ENCODE measurements around the gene CEP350.
A peak's percentile ranks its signal among the peaks of the same experiment; 100 is the strongest.

The CEP350 gene

DNA sequence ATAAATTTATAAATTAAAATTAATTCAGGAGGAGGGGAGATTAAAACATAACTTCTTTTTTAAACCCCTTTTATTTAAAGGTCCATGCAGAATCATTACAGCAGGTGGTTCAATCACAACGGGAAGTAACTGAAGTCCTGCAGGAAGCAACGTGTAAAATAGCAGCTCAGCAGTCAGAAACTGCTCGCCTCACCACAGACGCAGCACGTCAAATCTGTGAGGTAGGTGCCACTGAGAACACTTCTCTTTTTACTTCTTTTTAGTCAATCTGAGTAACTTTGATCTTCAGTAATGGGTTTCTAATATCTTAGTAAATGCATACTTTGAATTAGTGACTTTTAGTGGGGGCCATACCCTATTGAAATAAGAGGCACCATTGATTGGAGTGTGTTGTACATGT, 87.0 kb downstream of the CEP350 start:
- Mint-ChIP-seq H3K9me3 (no peaks in the 10 kb centered on the region), H3K27ac (no peak overlapping the region), H3K27me3 (no peaks in the 10 kb centered on the region), H3K4me1 (no peaks in the 10 kb centered on the region), H3K36me3 (peaks cover 57% of the 10 kb centered on the region), H3K4me3 (no peak overlapping the region)
- CTCF ChIA-PET: no interaction called here
- no peak for DNase-seq

- no peak for DNase-seq
- Mint-ChIP-seq H3K36me3 (peaks cover 54% of the 10 kb centered on the region), H3K9me3 (no peaks in the 10 kb centered on the region), H3K4me3 (no peak overlapping the region), H3K4me1 (no peaks in the 10 kb centered on the region), H3K27me3 (no peaks in the 10 kb centered on the region), H3K27ac (peak overlapping the region; percentile 47)
- CTCF ChIA-PET: no interaction called here
These were observed 88.5 kb downstream of the CEP350 start for GRCh38 chr1:180042988-180043622.

- no peaks in the 10 kb centered on the region for H3K9me3 Mint-ChIP-seq
- no peaks in the 10 kb centered on the region for H3K27me3 Mint-ChIP-seq
- H3K27ac Mint-ChIP-seq: no peak overlapping the region
- no peak overlapping the region for H3K4me3 Mint-ChIP-seq
- H3K36me3 Mint-ChIP-seq: peaks cover 57% of the 10 kb centered on the region
- DNase-seq: no peak
- H3K4me1 Mint-ChIP-seq: no peaks in the 10 kb centered on the region
- CTCF ChIA-PET: no interaction called here
These were observed 89.2 kb downstream of the CEP350 start for GRCh38 chr1:180043785-180044184.

DNA sequence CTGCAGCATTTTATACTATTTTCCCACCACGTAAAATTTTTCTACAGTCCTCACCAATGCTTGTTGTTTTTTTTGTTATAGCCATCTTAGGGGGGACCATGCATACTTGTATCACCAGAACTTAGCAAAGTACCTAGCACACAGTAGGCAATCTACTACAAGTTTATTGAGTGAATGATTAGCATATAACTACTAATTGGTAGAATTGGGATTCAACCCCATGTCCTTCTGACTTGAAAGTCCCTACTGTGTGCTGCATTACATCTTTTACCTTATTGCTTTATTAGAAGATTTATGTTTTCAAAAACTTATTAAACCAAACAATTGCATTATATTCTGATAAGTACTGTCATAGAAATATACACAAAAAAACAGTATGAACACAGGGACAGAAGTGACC, 92.1 kb downstream of the CEP350 start:
- CTCF ChIA-PET: no interaction called here
- Mint-ChIP-seq H3K36me3 (peaks cover 61% of the 10 kb centered on the region), H3K9me3 (no peaks in the 10 kb centered on the region), H3K4me3 (no peak overlapping the region), H3K27me3 (no peaks in the 10 kb centered on the region), H3K4me1 (no peaks in the 10 kb centered on the region), H3K27ac (no peak overlapping the region)
- DNase-seq: no peak

DNA sequence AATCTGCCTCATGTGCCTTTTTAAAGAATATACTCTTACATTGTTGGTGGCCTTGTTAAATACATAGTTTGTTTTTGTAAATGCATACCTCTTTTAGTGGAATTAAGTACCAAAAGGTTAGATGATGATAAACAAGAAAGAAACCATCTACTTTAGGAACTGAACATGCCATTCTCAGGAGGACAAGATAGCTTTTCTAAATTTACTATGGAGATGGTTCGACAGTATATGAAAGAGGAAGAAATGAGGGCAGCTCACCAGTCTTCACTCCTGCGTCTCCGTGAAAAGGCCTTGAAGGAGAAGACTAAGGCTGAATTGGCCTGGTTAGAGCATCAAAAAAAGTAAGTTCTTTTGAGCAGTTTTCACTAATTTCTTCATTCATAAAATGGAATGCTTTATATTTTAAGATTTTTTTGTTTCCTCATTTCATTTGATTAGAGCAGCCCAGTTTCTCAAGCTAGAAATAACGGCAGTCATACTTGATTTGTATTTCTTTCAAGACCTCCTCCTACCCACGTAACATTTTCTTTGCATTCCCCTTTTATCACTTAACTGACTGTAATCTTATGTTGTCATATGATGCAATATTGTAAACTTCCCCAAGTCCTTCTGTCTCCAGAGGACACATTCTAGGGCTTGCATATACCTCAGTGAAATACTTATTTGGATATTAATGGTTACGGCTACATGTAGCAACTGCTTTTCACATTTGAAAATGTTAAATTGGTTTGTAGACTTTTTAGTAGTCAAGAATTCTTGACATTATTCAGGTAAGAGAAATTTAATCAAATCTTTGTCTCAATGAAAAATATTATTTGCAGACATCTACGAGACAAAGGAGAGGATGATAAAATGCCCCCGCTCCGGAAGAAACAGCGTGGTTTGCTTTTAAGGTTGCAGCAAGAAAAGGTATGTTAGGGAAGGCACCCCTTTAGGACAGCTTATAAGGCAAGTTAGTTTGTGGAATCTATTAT, 99.3 kb downstream of the CEP350 start:
- no peak for DNase-seq
- Mint-ChIP-seq H3K4me3 (no peak overlapping the region), H3K27ac (peak overlapping the region; percentile 64), H3K4me1 (no peaks in the 10 kb centered on the region), H3K9me3 (no peaks in the 10 kb centered on the region), H3K36me3 (peaks cover 38% of the 10 kb centered on the region), H3K27me3 (no peaks in the 10 kb centered on the region)
- CTCF ChIA-PET: interaction anchor here (0.5 kb wide), 1 partner anchor 132 kb away, joined by 4 read pairs; no protein-coding TSS in a partner anchor

DNA sequence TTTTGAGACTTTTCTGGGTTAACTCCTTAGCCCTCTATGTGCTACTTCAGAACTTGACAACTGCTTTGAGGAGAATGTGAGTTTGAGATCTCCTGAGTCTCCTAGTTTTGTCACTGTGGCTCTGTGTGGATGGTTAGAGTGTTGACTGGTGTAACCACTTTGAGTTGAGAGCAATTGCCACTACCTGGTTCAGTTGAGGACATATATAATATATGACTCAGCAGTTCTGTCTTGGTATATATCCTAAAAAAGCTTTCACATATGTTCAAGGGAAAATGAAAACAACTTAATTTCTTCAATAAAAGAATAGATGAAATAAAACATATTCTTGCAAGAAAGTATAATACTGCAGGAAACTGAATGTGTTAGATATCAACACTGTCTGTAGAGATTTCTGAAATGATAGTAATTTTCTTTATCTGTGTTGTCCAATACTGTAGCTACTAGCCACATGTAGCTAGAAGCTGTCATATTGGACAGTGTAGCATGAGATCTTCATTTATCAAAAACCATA, 103.3 kb downstream of the CEP350 start:
- CTCF ChIA-PET: no interaction called here
- Mint-ChIP-seq H3K4me3 (no peak overlapping the region), H3K9me3 (no peaks in the 10 kb centered on the region), H3K36me3 (peaks cover 38% of the 10 kb centered on the region), H3K27ac (no peak overlapping the region), H3K4me1 (no peaks in the 10 kb centered on the region), H3K27me3 (no peaks in the 10 kb centered on the region)
- no peak for DNase-seq

DNA sequence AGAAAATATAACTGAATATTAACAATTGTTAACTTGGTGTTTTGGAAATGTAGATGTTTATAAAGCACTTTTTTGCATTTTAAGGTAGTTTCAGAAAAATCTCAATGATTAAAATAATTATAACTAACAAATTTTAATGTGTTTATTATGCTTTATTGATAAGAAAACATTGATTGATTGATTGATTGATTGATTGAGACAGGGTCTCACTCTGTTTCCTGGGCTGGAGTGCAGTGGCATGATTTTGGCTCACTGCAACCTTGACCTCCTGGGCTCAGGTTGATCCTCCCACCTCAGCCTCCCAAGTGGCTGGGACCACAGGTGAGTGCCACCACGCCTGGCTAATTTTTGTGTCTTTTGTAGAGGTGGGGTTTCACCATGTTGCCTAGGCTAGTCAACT, 106.4 kb downstream of the CEP350 start:
- H3K27me3 Mint-ChIP-seq: no peaks in the 10 kb centered on the region
- no peaks in the 10 kb centered on the region for H3K4me1 Mint-ChIP-seq
- H3K27ac Mint-ChIP-seq: no peak overlapping the region
- no peak overlapping the region for H3K4me3 Mint-ChIP-seq
- DNase-seq: no peak
- CTCF ChIA-PET: no interaction called here
- H3K9me3 Mint-ChIP-seq: no peaks in the 10 kb centered on the region
- H3K36me3 Mint-ChIP-seq: peaks cover 30% of the 10 kb centered on the region

- H3K4me1 Mint-ChIP-seq: no peaks in the 10 kb centered on the region
- DNase-seq: no peak
- CTCF ChIA-PET: interaction anchor here (1.1 kb wide), 1 partner anchor 14 kb away, joined by 3 read pairs; no protein-coding TSS in a partner anchor
- H3K27me3 Mint-ChIP-seq: no peaks in the 10 kb centered on the region
- no peak overlapping the region for H3K4me3 Mint-ChIP-seq
- H3K9me3 Mint-ChIP-seq: no peaks in the 10 kb centered on the region
- H3K36me3 Mint-ChIP-seq: peaks cover 30% of the 10 kb centered on the region
- H3K27ac Mint-ChIP-seq: no peak overlapping the region
These were observed 107.9 kb downstream of the CEP350 start for GRCh38 chr1:180062452-180062971.

GRCh38 chr1:180065408-180065807, 110.8 kb downstream of the CEP350 start:
- no peaks in the 10 kb centered on the region for H3K9me3 Mint-ChIP-seq
- CTCF ChIA-PET: no interaction called here

GRCh38 chr1:180066150-180066549, 111.5 kb downstream of the CEP350 start:
- Mint-ChIP-seq H3K36me3 (peaks cover 38% of the 10 kb centered on the region), H3K27me3 (no peaks in the 10 kb centered on the region), H3K9me3 (no peaks in the 10 kb centered on the region), H3K4me3 (no peak overlapping the region), H3K4me1 (no peaks in the 10 kb centered on the region), H3K27ac (no peak overlapping the region)
- DNase-seq: no peak
- CTCF ChIA-PET: no interaction called here

More at GRCh38 chr1:180065408-180065807, 110.8 kb downstream of the CEP350 start:
- H3K4me1 Mint-ChIP-seq: no peaks in the 10 kb centered on the region
- H3K27ac Mint-ChIP-seq: no peak overlapping the region
- H3K4me3 Mint-ChIP-seq: no peak overlapping the region
- H3K27me3 Mint-ChIP-seq: no peaks in the 10 kb centered on the region
- H3K36me3 Mint-ChIP-seq: peaks cover 35% of the 10 kb centered on the region
- no peak for DNase-seq

GRCh38 chr1:180070286-180070685, 115.7 kb downstream of the CEP350 start:
- Mint-ChIP-seq H3K27ac (no peak overlapping the region), H3K27me3 (no peaks in the 10 kb centered on the region), H3K4me3 (no peak overlapping the region), H3K9me3 (no peaks in the 10 kb centered on the region), H3K4me1 (no peaks in the 10 kb centered on the region), H3K36me3 (peaks cover 28% of the 10 kb centered on the region)
- no peak for DNase-seq
- CTCF ChIA-PET: no interaction called here

DNA sequence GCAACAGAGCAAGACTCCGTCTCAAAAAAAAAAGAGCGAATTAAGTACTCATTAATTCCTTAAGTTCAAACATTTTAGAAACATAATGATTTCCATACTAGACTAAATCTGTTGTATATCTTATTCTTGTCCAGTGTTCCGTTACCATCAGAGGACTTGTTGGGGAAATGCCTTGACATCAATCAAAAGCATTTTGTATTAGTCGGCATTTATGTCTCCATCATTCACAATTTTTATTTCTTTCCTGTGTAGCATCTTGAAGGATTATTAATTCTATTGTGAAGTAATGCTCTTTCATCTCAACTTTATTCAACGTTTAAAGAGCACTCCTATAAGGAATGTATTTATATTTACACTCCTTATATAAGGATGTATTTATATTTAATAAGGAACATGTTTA, 117.1 kb downstream of the CEP350 start:
- no peak for DNase-seq
- H3K36me3 Mint-ChIP-seq: peaks cover 32% of the 10 kb centered on the region
- no peaks in the 10 kb centered on the region for H3K27me3 Mint-ChIP-seq
- CTCF ChIA-PET: no interaction called here
- no peak overlapping the region for H3K27ac Mint-ChIP-seq
- H3K9me3 Mint-ChIP-seq: no peaks in the 10 kb centered on the region
- H3K4me1 Mint-ChIP-seq: no peaks in the 10 kb centered on the region
- no peak overlapping the region for H3K4me3 Mint-ChIP-seq

GRCh38 chr1:180080439-180080838, 125.8 kb downstream of the CEP350 start:
- DNase-seq: no peak
- H3K4me3 Mint-ChIP-seq: no peak overlapping the region
- H3K4me1 Mint-ChIP-seq: no peaks in the 10 kb centered on the region
- H3K27ac Mint-ChIP-seq: no peak overlapping the region
- CTCF ChIA-PET: no interaction called here
- no peaks in the 10 kb centered on the region for H3K27me3 Mint-ChIP-seq
- peaks cover 23% of the 10 kb centered on the region for H3K36me3 Mint-ChIP-seq
- H3K9me3 Mint-ChIP-seq: no peaks in the 10 kb centered on the region

DNA sequence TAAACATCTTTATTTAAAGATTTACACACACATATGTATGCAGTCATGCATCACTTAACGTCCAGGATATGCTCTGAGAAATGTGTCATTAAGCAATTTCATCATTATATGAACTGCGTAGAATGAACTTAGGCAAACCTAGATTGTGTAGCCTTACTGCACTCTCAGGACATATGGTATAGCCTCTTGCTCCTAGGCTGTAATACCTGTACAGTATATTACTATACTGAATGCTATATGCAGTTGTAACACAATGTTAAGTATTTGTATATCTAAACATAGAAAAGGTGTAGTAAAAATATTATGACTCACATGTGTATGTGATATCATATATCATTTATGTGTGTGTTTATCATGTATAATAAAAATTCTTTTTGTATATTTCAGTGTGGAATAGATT, 126.9 kb downstream of the CEP350 start:
- Mint-ChIP-seq H3K27ac (no peak overlapping the region), H3K36me3 (peaks cover 25% of the 10 kb centered on the region), H3K27me3 (no peaks in the 10 kb centered on the region), H3K9me3 (no peaks in the 10 kb centered on the region), H3K4me3 (no peak overlapping the region), H3K4me1 (no peaks in the 10 kb centered on the region)
- CTCF ChIA-PET: no interaction called here
- no peak for DNase-seq
